Mammary epithelial cell (primary cell): ENCODE results near the gene MMP17.

ENCODE experiments used
- EZH2 ChIP-seq: IDR thresholded peaks from 2 replicates; pipeline ENCODE4 v1.6.1; 2012; ENCODE audit warnings: low read length, inconsistent platforms, borderline replicate concordance
- TF ChIP-seq, protein P1 (sequence below), 2 donors: IDR thresholded peaks in 1 of 2; conservative IDR thresholded peaks in 1 of 2; 2 replicates each; pipeline ENCODE4 v1.5.1; 2011 to 2012; ENCODE audit warnings: inconsistent platforms in 2 of 2, low read length in 2 of 2, mild to moderate bottlenecking in 2 of 2, control low read depth in 1 of 2, low read depth in 1 of 2; ENCODE audit not compliant: insufficient read depth in 1 of 2; ENCODE audit errors: extremely low read depth in 1 of 2

DNA sequence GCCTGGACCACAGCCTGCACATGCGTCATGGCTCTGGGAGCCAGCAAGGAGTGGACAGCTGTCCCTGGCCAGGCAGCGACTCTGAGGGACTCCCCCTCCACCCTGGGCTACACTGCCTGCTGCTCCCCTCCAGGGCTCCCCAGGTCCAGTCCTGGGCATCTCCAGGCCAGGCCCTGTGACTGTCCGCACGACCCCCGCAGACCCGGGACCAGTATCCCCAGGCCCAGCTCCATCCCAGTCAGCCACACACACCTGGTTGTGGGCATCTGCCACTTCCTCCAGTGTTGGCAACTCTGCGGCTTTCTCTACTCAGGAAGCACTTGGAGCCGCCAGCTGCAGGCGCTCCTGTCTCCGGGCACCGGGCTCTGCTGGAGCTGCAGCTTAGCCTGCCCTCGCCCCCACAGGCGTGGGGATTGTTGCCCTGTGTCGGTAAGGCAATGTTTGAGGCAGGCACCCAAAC lies 68.6 kb downstream of the MMP17 start:
- TF ChIP-seq, protein P1, sequence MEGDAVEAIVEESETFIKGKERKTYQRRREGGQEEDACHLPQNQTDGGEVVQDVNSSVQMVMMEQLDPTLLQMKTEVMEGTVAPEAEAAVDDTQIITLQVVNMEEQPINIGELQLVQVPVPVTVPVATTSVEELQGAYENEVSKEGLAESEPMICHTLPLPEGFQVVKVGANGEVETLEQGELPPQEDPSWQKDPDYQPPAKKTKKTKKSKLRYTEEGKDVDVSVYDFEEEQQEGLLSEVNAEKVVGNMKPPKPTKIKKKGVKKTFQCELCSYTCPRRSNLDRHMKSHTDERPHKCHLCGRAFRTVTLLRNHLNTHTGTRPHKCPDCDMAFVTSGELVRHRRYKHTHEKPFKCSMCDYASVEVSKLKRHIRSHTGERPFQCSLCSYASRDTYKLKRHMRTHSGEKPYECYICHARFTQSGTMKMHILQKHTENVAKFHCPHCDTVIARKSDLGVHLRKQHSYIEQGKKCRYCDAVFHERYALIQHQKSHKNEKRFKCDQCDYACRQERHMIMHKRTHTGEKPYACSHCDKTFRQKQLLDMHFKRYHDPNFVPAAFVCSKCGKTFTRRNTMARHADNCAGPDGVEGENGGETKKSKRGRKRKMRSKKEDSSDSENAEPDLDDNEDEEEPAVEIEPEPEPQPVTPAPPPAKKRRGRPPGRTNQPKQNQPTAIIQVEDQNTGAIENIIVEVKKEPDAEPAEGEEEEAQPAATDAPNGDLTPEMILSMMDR (conservative IDR thresholded peaks at IDR 0.05 in 1 of 2, IDR thresholded peaks at IDR 0.05 in 1 of 2; ENCODE audit: extremely low read depth in 1 of 2, insufficient read depth in 1 of 2, low read depth in 1 of 2, low read length in 2 of 2) = no peak
- no peak for TF ChIP-seq EZH2
